ENCODE measurements around the gene AP1S3.

AP1S3 gene

DNA sequence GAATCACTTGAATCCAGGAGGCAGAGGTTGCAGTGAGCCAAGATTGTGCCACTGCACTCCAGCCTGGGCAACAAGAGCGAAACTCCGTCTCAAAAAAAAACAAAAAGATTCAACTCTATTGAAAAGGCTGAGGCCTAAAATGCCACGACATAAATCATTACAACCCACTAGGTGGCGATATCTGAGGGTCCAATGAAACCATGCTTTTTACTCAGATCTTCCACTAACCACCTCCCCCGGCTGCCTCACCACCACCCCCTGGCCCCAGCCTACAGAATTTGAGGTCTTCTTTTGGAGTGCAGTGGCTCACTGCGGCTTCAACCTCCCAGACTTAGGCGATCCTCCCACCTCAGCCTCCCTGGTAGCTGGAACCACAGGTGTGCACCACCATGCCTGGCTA lies 57.5 kb downstream of the AP1S3 start:
- Histone ChIP-seq H3K27me3 (no peaks in the 10 kb centered on the region), H3K36me3 (no peaks in the 10 kb centered on the region), H3K9me3 (no peaks in the 10 kb centered on the region), H3K4me1 (no peaks in the 10 kb centered on the region), H3K4me3 (ENCODE audit: low read depth, low read length) (no peak overlapping the region)
- DNase-seq: peak; percentile 42
- TF ChIP-seq, protein P1, sequence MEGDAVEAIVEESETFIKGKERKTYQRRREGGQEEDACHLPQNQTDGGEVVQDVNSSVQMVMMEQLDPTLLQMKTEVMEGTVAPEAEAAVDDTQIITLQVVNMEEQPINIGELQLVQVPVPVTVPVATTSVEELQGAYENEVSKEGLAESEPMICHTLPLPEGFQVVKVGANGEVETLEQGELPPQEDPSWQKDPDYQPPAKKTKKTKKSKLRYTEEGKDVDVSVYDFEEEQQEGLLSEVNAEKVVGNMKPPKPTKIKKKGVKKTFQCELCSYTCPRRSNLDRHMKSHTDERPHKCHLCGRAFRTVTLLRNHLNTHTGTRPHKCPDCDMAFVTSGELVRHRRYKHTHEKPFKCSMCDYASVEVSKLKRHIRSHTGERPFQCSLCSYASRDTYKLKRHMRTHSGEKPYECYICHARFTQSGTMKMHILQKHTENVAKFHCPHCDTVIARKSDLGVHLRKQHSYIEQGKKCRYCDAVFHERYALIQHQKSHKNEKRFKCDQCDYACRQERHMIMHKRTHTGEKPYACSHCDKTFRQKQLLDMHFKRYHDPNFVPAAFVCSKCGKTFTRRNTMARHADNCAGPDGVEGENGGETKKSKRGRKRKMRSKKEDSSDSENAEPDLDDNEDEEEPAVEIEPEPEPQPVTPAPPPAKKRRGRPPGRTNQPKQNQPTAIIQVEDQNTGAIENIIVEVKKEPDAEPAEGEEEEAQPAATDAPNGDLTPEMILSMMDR (IDR thresholded peaks at IDR 0.05; ENCODE audit: low read depth, low read length): peak; percentile 56

DNA sequence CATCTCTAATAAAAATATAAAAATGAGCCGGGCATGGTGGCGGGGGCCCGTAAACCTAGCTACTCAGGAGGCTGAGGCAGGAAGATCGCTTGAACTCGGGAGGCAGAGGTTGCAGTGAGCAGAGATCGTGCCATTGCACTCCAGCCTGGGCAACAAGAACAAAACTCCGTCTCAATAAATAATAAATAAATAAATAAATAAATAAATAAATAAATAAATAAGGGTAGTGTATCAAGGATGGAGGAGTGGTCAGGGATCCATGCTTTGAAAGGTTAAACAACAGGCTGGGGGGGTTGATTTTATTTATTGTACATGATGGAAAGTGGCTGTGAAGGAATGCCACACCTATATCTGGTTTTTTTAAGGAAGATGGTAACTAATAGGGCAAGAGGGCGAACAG lies 63.2 kb downstream of the AP1S3 start:
- no peak for DNase-seq

DNA sequence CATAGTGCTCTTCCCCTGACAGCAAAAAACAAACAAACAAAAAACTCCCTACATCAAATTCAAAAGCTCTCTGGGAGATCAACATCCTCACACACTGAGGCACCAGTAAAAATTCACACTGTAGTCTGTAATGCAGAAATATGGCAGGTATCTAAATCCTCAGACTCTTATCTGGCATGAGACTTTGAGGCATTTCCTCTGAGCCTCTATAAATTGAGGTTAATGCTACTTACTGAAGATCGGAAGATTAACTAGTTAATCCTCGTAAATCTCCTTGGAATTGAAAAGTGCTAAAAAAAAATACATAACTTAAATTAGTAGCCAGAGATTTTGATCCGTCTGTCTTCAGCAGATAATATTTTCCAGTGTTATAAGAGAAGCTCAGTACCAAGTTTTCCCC lies 65.0 kb downstream of the AP1S3 start:
- TF ChIP-seq, protein P1 (IDR thresholded peaks at IDR 0.05; ENCODE audit: low read depth, low read length): no peak
- H3K4me3 ChIP-seq (ENCODE audit: low read depth, low read length): no peak overlapping the region
- no peak for DNase-seq

More for the DNA sequence above, 63.2 kb downstream of the AP1S3 start:
- Histone ChIP-seq H3K4me3 (ENCODE audit: low read depth, low read length) (no peak overlapping the region), H3K9me3 (no peaks in the 10 kb centered on the region), H3K27me3 (no peaks in the 10 kb centered on the region), H3K36me3 (no peaks in the 10 kb centered on the region), H3K4me1 (no peaks in the 10 kb centered on the region)
- TF ChIP-seq, protein P1 (IDR thresholded peaks at IDR 0.05; ENCODE audit: low read depth, low read length): no peak

DNA sequence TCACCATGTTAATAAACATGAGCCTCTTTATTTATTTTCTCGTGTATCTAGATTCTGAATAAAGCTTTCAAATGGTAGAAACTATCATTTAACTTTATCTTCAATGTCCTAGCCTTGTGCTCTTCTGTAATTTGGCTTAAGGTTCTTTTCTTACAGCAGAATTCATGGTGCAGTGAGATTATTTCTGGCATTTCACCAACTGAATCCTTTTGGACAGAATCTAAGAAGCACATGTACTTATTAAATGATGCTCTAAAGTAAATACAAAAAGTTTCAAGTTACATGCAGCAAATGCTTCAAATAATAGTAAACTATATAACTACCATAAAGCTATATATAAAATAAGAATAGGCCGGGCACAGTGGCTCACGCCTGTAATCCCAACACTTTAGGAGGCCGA lies 65.9 kb downstream of the AP1S3 start:
- Histone ChIP-seq H3K4me3 (ENCODE audit: low read depth, low read length) (no peak overlapping the region), H3K4me1 (no peaks in the 10 kb centered on the region), H3K36me3 (no peaks in the 10 kb centered on the region), H3K27me3 (no peaks in the 10 kb centered on the region), H3K9me3 (no peaks in the 10 kb centered on the region)
- DNase-seq: no peak
- TF ChIP-seq, protein P1 (IDR thresholded peaks at IDR 0.05; ENCODE audit: low read depth, low read length): no peak

More for the DNA sequence above, 65.0 kb downstream of the AP1S3 start:
- Histone ChIP-seq H3K36me3 (no peaks in the 10 kb centered on the region), H3K9me3 (no peaks in the 10 kb centered on the region), H3K4me1 (no peaks in the 10 kb centered on the region), H3K27me3 (no peaks in the 10 kb centered on the region)

DNA sequence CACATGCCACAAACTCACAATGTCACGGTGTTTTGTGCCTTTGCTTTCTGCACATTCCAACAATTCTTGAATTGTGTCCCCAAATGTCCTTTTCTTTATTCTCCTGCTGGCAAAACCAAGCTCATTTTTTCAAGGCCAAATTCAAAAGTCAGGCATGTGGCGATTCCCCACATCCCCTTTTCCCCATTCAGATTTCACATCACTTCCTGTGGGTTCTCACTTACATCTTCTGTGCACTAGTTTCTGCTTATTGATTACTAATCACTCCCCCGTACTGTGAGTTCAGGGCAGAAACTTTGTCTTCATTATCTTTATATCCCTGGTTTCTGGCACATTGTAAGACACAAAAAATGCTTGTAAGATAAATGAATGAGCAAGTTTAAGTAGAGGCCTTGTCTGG lies 69.2 kb downstream of the AP1S3 start:
- TF ChIP-seq, protein P1 (IDR thresholded peaks at IDR 0.05; ENCODE audit: low read depth, low read length): no peak
- Histone ChIP-seq H3K36me3 (no peaks in the 10 kb centered on the region), H3K4me1 (no peaks in the 10 kb centered on the region), H3K4me3 (ENCODE audit: low read depth, low read length) (no peak overlapping the region), H3K27me3 (no peaks in the 10 kb centered on the region), H3K9me3 (no peaks in the 10 kb centered on the region)
- DNase-seq: no peak

DNA sequence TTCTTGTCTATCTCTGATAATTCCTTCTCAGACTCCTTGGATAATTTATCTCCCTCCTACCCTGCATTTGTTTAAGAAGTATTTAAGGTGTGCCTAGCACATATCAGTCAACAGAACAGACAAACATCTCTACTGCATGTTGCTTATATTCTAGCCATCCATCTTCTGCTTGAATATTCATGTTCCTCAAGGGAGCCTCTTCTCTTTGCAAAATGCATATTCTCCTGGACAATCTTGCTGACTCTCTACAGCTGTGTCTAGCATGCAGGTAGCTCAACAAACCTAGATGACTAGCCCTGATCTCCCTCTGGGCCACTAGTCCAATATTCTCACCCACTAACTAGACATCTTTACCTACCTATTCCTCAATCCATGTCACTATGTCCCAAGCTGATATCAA lies 70.0 kb downstream of the AP1S3 start:
- no peaks in the 10 kb centered on the region for H3K27me3 ChIP-seq
- TF ChIP-seq, protein P1 (IDR thresholded peaks at IDR 0.05; ENCODE audit: low read depth, low read length): no peak
- DNase-seq: no peak
- H3K4me1 ChIP-seq: no peaks in the 10 kb centered on the region
- no peak overlapping the region for H3K4me3 ChIP-seq (ENCODE audit: low read depth, low read length)
- no peaks in the 10 kb centered on the region for H3K9me3 ChIP-seq
- no peaks in the 10 kb centered on the region for H3K36me3 ChIP-seq
